ENCODE data around the gene SLC4A1AP. TPM values are rescaled to one million over a fixed set of nuclear protein-coding genes. Genes with fewer than 3 reads are reported as not detected.

SLC4A1AP gene
- total and polyA plus RNA-seq, 10 of the 15 experiments (the other 5 are each of a cell fraction or from before 2014, with no cell fraction given), result 6.5 to 30.1 (median 21.5) TPM

DNA sequence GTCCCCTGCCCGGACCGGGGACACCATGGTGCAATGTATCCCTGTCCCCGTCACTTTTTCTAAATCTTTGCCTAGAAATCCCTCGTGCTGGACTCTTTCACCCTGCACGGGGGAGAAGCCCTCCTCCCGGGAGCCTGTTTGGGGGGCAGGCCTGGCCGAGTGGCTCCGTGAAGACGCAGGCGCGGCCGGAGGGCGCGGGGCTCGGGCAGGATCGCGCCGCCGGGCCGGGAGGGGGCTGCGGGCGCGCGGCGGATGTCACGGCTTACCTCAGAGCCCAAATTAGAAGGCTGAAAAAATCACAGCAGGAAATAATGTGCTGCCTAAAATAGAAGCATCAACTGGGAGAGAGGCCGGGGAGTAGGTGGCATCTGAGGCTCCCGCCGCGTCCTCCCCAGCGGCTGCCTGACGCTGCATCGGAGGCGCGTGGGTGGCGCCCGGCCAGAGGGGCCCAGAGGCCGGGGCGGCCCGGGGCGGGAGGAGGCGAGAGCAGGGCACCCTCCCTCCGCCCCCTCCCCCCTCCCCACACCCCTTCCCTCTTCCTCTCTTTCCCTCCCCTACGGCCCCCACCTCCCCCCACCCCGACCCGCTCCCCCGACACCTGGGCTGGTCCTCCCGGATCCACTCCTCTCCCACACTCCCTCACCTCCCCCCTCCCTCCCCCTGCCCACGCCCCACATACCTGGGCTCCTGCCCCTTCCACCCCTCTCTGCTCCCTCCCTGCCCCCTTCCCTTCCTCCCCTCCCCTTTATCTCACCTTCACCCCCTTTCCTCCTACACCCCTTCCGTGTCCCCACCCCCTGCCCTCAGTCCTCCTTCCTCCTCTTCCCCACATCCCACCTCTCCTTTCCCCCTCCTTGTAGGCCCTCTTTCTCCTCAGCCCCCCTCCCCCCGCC lies 51.9 kb downstream of the SLC4A1AP start:
- POLR2A ChIA-PET, result no interaction called here
- Histone ChIP-seq H3K36me3 (ENCODE audit: control insufficient read depth in 2 of 2, insufficient read depth in 2 of 2, low read length in 1 of 2) (no peaks in the 10 kb centered on the region), H3K79me2 (ENCODE audit: control insufficient read depth, insufficient read depth, low read length) (no peaks in the 10 kb centered on the region), H3K27me3 (replicated peaks in 1 of 2; ENCODE audit: control insufficient read depth in 2 of 2, insufficient read depth in 2 of 2, low read length in 1 of 2) (no peaks in the 10 kb centered on the region; a peak in 1 of 4 replicates), H3K9me3 (replicated peaks; ENCODE audit: control insufficient read depth, insufficient read depth, low read length) (no peaks in the 10 kb centered on the region), H3K4me2 (ENCODE audit: control insufficient read depth, insufficient read depth) (peak overlapping the region; percentile 77), H3K9ac (ENCODE audit: control insufficient read depth, insufficient read depth, low read length) (no peak overlapping the region), H3K4me1 (ENCODE audit: control insufficient read depth, insufficient read depth, low read length) (no peaks in the 10 kb centered on the region; the same call in 1 of the 2 replicates), H2AFZ (ENCODE audit: control insufficient read depth, low read depth, low read length) (peak overlapping the region; percentile 59), H3K4me3 (peak overlapping the region; percentile 55), H3K27ac (ENCODE audit: control insufficient read depth, insufficient read depth) (no peak overlapping the region), H4K20me1 (ENCODE audit: control insufficient read depth, insufficient read depth) (no peaks in the 10 kb centered on the region)
- no TSS peak for BruUV-seq (replicated peaks)
- RAD21 ChIA-PET (ENCODE audit: unreplicated experiment), result no interaction called here
- ATAC-seq, result peak; percentile 72
- DNase-seq (ENCODE audit: low read depth, low spot score), result no peak
- SMC1A ChIA-PET (ENCODE audit: uncharacterized antibody, unreplicated experiment), result no interaction called here
- CTCF ChIA-PET, result interaction anchor here (1.3 to 2.1 kb wide), 4 partner anchors 8 to 12 kb away, joined by 3 to 8 read pairs (median 6); no protein-coding TSS in a partner anchor
- intact Hi-C loops (cut with micrococcal nuclease; ENCODE audit: unreplicated experiment), result no loop called here
- no peak for FAIRE-seq
- in situ Hi-C loops (cut with MboI), result no loop called here
- WGBS (ENCODE audit: insufficient coverage, insufficient replicate concordance, low lambda C conversion rate, missing lambda C conversion rate), result 9% methylated on average over 28 of the region's 51 CpGs
- TF ChIP-seq WRNIP1 (IDR thresholded peaks at IDR 0.05; ENCODE audit: borderline replicate concordance, low read depth, low read length), result no peak
- no peak for TF ChIP-seq NBN (IDR thresholded peaks at IDR 0.05)
- TF ChIP-seq IKZF1 (conservative IDR thresholded peaks at IDR 0.05), result peak; percentile 57
- TF ChIP-seq EGR1 (IDR thresholded peaks at IDR 0.05; ENCODE audit: borderline replicate concordance in 1 of 2, low read depth in 2 of 2, low read length in 2 of 2), result peak in 1 of 2 experiments; percentile 80; a peak in 2 of 3 replicates
- no peak for TF ChIP-seq HCFC1 (IDR thresholded peaks at IDR 0.05; ENCODE audit: low read length)
- TF ChIP-seq RFX5 (IDR thresholded peaks at IDR 0.05; ENCODE audit: low read depth, low read length), result no peak
- TF ChIP-seq, protein P1, sequence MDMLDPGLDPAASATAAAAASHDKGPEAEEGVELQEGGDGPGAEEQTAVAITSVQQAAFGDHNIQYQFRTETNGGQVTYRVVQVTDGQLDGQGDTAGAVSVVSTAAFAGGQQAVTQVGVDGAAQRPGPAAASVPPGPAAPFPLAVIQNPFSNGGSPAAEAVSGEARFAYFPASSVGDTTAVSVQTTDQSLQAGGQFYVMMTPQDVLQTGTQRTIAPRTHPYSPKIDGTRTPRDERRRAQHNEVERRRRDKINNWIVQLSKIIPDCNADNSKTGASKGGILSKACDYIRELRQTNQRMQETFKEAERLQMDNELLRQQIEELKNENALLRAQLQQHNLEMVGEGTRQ (IDR thresholded peaks at IDR 0.05; ENCODE audit: borderline replicate concordance, low read depth, low read length), result no peak
- peak; percentile 80 for TF ChIP-seq MEF2A (IDR thresholded peaks at IDR 0.05; ENCODE audit: insufficient read depth, low read depth, low read length)
- TF ChIP-seq TARDBP (IDR thresholded peaks at IDR 0.05; ENCODE audit: borderline replicate concordance), result no peak
- TF ChIP-seq, protein P2, sequence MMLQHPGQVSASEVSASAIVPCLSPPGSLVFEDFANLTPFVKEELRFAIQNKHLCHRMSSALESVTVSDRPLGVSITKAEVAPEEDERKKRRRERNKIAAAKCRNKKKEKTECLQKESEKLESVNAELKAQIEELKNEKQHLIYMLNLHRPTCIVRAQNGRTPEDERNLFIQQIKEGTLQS (IDR thresholded peaks at IDR 0.05; ENCODE audit: borderline replicate concordance, extremely low read depth, low read depth, low read length), result no peak
- no peak for TF ChIP-seq SP1 (IDR thresholded peaks at IDR 0.05; ENCODE audit: low read depth, low read length)
- TF ChIP-seq ZNF274 (IDR thresholded peaks at IDR 0.05; ENCODE audit: insufficient read depth, insufficient read length), result no peak
- TF ChIP-seq EED (IDR thresholded peaks at IDR 0.05; ENCODE audit: low read depth), result peak; percentile 29; the same call in 1 of the 2 replicates
- TF ChIP-seq, protein P3, sequence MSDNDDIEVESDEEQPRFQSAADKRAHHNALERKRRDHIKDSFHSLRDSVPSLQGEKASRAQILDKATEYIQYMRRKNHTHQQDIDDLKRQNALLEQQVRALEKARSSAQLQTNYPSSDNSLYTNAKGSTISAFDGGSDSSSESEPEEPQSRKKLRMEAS (IDR thresholded peaks at IDR 0.05; ENCODE audit: low read depth, low read length), result no peak
- no peak for TF ChIP-seq ETV6 (conservative IDR thresholded peaks at IDR 0.05 in 1 of 2, IDR thresholded peaks at IDR 0.05 in 1 of 2; ENCODE audit: borderline replicate concordance in 1 of 2, low read depth in 1 of 2)
- TF ChIP-seq, protein P4, sequence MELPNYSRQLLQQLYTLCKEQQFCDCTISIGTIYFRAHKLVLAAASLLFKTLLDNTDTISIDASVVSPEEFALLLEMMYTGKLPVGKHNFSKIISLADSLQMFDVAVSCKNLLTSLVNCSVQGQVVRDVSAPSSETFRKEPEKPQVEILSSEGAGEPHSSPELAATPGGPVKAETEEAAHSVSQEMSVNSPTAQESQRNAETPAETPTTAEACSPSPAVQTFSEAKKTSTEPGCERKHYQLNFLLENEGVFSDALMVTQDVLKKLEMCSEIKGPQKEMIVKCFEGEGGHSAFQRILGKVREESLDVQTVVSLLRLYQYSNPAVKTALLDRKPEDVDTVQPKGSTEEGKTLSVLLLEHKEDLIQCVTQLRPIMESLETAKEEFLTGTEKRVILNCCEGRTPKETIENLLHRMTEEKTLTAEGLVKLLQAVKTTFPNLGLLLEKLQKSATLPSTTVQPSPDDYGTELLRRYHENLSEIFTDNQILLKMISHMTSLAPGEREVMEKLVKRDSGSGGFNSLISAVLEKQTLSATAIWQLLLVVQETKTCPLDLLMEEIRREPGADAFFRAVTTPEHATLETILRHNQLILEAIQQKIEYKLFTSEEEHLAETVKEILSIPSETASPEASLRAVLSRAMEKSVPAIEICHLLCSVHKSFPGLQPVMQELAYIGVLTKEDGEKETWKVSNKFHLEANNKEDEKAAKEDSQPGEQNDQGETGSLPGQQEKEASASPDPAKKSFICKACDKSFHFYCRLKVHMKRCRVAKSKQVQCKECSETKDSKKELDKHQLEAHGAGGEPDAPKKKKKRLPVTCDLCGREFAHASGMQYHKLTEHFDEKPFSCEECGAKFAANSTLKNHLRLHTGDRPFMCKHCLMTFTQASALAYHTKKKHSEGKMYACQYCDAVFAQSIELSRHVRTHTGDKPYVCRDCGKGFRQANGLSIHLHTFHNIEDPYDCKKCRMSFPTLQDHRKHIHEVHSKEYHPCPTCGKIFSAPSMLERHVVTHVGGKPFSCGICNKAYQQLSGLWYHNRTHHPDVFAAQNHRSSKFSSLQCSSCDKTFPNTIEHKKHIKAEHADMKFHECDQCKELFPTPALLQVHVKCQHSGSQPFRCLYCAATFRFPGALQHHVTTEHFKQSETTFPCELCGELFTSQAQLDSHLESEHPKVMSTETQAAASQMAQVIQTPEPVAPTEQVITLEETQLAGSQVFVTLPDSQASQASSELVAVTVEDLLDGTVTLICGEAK (IDR thresholded peaks at IDR 0.05; ENCODE audit: borderline replicate concordance), result no peak
- TF ChIP-seq MXI1 (IDR thresholded peaks at IDR 0.05; ENCODE audit: low read depth, low read length), result no peak
